HG03354 (cell line): ENCODE data around the gene LAG3.
"Not testable (repeated sequence)": the region's sequence is repeated elsewhere in the genome, so short reads cannot be mapped to it uniquely, and the experiment has no call there.

Source experiments
- ATAC-seq: cut with Tn5 transposase; IDR thresholded peaks from one replicate; pipeline ENCODE4 v1.9.1; 2021; ENCODE audit warnings: mild to moderate bottlenecking; ENCODE audit not compliant: unreplicated experiment, poor library complexity, severe bottlenecking

LAG3 gene

DNA sequence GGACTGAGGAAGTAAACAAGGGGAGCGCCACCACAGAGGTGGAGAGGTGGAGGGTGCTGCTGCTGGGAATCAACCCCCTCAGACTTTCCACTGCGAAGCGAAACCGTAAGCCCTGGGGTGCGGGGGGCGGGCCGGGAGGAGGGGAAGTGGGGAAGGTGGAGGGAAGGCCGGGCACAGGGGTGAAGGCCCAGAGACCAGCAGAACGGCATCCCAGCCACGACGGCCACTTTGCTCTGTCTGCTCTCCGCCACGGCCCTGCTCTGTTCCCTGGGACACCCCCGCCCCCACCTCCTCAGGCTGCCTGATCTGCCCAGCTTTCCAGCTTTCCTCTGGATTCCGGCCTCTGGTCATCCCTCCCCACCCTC is at the start of gene LAG3:
TSS of gene LAG3 (plus strand) at position 190 of the 365 bp plus-strand sequence. CDS start 333 bp downstream, outside the sequence.
- ATAC-seq, result no peak

DNA sequence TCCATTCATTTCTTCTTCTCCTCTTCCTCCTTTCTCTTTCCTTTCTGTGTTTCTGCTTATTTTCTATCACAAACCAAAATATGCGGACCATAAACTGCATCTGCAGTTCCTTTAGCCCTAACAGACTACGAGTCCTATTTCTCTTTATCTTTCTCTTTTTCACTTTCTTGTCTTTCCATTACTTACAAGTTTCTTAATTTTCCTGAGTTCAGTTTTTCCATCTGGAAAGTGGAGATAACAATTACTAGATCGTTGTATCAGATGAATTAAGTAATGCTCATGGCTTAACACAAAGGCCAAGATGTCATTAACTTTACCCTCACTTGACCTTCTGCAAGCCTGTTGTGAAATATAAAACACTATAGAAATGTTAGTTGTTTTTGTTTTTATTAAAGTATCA is 49.5 kb upstream of the LAG3 start:
- no peak for ATAC-seq

DNA sequence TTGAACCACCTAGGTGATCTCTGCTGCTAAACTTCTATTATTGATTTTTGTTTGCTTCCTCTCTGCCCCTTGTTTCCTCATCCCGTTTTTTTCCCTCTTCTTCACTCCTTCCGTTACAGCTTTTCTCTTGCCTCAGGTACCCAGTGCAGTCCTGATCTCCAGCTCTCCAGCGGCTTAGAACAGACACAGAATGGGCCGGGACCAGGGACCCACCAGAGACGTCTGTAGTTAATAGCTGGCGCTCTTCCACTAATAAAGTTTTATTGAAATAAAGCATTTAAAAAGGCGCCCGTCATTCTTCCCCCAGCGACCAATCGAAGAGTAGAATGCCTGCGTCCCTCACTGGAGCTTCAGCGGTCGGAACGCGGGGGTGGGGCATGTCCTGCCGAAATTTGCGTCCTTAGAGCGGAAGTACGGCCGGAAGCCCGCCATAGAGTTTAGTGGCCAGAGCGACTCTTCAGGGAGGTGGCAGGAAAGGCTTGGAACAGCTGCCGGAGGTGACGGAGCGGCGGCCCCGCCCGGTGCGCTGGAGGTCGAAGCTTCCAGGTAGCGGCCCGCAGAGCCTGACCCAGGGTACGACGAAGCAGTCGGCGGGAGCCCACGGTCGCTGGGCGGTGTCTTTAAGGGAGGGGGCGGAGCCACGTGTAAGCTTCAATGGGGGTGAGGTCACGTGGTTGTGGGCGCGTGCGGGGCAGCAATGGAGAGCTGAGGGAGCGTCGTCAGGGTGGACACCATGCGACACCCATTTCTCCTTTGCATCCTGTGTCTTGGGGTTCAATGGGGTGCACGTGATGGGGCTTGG is 48.5 kb upstream of the LAG3 start, which contains the start of gene COPS7A:
TSS of gene COPS7A (plus strand) at position 440 of the 802 bp plus-strand sequence. CDS start 611 bp downstream, outside the sequence.
- peak; percentile 91 for ATAC-seq

DNA sequence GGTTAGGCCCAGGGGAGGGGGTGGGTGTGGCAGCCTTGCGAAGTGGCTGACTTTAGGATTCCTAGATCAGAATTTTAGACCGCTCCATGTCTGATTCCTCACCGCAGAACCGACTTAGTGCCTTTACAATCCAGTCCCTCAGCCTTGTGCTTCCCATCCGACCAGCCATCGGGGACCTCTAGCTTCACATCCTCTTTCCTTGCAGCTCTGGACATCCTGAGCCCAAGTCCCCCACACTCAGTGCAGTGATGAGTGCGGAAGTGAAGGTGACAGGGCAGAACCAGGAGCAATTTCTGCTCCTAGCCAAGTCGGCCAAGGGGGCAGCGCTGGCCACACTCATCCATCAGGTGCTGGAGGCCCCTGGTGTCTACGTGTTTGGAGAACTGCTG is 47.9 kb upstream of the LAG3 start:
- peak; percentile 31 for ATAC-seq

DNA sequence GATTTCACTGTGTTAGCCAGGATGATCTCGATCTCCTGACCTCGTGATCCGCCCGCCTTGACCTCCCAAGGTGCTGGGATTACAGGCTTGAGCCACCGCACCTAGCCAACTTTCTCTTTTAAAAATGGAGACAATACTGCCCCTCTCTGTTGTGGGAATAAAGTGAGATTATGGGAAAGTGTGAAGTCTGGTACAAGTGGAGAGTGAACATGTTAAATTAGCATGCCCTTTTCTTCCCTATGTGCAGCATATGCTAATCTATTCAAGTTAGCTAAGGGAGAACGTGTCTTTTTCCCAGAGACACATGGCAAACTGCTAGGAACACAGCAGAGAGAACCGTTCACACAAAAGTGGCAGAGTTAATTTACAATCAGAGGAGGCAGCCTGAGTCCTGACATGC is 47.0 kb upstream of the LAG3 start:
- no peak for ATAC-seq

DNA sequence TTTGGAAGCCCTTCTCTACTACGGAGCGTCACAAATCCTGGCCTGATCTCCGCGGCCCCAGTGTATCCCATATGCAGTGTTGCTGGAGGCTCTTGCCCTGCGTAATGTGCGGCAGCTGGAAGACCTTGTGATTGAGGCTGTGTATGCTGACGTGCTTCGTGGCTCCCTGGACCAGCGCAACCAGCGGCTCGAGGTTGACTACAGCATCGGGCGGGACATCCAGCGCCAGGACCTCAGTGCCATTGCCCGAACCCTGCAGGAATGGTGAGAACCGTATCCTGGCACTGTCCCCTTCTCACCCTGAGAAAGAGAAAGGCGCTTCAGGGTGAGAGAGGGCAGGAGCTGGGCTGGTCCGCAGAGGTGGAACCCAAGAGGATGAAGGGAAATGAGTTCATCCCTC is 43.1 kb upstream of the LAG3 start:
- no peak for ATAC-seq

DNA sequence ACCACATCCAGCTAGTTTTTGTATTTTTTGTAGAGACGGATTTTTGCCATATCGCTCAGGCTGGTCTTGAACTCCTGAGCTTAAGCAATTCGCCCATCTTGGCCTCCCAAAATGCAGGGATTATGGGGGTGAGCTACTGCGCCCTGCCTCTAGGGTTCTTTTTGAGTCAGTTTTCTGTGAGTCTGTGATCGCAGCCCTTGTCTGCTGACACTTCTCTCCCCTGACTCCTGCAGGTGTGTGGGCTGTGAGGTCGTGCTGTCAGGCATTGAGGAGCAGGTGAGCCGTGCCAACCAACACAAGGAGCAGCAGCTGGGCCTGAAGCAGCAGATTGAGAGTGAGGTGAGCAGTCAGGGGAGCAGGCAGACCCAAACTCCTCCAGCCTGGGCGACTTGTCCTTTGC is 42.2 kb upstream of the LAG3 start:
- ATAC-seq, result no peak

DNA sequence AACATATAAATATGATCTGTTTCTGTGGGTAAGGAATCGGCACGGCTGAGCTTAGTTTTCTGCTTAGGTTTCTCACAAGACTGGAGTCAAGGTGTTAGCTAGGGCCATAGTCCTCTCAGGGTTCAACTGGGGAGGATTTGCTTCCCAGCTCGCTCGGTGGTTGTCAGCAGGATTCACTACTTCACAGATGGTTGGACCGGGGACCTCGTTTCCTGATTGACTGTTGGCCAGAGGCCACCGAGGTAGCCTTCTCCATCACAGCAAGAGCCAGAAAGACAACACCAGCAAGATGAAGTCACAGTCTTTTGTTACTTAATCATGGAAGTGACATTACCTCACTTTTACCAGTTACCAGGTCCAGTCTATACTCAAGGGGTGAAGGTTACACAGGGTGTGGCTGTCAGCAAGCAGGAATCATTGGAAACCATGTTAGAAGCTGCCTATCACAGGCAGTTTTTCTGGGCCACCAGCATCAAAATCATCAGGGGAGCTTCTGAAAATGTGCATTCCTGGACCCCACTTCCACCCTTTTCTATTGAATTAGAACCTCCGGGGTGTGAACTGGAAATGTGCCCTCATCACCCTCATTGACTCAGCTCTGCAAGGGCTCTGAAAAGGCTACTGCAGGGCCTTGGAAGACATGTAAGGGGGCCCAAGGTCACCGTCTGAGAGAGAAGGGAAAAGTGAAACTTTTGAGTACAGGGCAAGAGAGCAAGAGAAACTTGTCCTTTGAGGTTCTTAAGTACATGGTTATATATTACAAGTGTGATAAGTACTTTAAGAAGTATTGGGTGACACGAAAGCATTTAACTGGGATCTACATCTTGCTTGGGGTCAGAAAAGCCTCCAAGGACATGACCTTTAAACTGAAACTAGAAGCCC is 37.6 kb upstream of the LAG3 start:
- no peak for ATAC-seq

DNA sequence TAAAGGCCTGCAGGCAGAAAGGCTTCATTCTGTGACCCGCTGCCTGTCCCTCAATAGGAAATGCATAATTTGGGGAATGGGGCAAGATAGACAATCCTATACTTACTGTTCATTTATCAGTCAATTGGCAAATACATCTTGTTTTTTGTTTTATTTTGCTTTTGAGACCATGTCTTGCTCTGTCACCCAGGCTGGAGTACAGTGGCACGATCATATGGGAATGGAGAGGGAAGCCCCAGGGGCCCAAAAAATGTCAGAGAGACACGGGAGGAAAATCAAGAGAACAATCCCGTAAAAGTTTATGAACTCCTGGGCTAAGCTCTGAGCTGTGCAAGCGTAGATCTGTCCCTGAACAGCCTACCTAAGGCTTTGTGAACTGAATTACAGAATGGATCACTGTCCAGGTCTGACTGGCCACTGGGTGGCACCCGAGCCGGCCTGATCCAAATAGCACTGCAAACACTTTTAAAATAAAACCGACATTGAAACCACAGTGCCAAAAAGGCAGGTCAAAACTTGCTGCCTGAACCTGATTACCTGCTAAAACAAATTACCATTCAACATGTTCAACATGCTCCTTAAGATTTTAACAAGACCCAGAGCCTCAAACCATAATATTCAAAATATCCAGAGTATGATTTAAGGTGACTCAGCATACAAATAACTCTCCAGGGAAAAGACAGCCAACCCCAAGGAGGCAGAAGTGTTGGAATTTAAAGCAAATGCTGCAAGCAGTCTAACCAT is 36.7 kb upstream of the LAG3 start:
- ATAC-seq, result no peak

DNA sequence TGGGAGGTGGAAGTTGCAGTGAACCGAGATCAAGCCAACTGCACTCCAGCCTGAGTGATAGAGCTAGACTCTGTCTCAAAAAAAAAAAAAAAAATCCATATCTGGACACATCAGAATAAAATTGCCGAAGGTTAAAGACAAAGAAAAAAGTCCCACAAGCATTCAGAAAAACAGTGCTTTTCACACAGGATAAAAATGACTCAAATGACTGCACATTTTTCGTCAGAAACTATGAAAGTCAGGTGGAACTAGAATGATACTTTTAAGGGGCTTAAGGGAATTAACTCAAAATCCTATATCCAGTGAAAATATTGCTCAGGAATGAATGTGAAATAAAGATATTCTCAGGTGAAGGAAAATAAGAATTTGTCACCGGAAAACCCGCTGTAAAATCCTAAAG is 35.6 kb upstream of the LAG3 start:
- ATAC-seq, result no peak

DNA sequence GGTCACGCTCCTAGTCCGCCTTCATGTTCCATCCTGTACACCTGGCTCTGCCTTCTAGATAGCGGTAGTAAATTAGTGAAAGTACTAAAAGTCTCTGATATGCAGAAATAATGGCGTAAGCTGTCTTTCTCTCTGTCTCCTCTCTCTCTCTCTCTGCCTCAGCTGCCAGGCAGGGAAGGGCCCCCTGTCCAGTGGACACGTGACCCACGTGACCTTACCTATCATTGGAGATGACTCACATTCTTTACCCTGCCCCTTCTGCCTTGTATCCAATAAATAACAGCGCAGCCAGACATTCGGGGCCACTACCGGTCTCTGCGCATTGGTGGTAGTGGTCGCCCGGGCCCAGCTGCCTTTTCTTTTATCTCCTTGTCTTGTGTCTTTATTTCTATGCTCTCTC is 30.2 kb upstream of the LAG3 start:
- ATAC-seq, result not testable (repeated sequence)

DNA sequence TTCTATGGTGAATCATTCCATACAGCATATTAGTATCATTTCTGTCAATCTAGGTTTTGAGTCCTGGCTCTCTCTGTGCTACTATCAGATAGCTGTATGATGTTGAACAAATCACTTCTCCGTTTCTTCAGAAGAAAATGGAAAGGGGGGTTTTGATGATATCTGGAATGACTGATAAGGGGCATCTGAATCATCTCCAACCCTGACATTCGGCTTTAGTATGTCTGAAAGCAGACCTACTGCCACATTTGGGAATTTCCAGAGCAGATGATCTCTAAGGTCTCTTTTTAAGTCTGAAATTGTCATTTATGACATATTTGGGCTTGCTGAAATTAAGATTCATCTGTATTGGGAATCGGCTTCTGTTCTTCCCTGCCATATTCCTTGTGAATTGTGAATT is 29.5 kb upstream of the LAG3 start:
- no peak for ATAC-seq

DNA sequence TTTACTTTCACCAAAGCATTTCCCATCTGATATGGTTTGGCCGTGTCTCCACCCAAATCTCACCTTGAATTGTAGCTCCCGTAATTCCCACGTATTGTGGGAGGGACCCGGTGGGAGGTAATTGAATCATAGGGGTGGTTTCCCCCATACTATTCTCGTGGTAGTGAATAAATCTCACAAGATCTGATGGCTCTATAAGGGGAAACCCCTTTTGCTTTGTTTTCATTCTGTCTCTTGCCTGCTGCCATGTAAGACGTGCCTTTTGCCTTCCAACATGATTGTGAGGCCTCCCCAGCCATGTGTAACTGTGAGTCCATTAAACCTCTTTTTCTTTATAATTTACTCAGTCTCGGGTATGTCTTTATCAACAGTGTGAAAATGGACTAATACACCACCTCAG is 29.0 kb upstream of the LAG3 start:
- not testable (repeated sequence) for ATAC-seq

DNA sequence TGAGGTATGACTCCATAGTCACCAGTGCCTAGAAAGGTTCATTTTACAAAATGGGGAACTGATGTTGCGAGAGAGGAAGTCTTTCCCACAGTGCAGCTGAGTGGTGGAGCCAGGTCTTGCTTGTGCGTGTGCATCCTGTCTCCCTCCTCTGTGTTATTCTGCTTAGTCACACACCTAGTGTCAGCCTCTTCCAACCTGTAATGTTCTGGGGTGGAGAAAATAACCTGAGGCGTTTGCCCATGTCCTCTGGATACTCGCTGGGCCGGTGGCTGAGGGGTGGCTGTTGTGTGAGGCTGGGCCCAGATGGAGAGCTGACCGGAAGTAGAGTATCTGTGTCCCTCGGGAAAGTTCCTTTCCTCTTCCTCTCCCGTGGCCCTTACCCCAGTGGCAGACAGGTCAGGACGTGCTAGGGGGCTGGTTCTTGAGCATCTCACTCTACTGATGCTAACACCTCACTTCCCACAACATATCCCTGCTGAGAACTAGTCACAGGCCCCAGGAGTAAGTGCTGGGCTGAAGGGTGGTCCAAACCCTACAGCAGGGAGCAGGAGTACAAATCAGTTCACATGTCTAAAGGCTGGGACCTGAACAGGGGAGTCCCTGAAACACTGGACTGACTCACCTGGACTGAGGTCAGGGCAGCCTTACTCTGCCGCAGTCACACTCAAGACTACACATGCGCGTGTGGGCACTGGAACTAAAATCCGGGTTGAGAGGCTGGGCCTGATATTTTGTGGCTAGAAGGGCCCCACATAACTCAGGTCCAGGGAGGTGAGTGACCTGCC is 26.4 kb upstream of the LAG3 start:
- ATAC-seq, result no peak

DNA sequence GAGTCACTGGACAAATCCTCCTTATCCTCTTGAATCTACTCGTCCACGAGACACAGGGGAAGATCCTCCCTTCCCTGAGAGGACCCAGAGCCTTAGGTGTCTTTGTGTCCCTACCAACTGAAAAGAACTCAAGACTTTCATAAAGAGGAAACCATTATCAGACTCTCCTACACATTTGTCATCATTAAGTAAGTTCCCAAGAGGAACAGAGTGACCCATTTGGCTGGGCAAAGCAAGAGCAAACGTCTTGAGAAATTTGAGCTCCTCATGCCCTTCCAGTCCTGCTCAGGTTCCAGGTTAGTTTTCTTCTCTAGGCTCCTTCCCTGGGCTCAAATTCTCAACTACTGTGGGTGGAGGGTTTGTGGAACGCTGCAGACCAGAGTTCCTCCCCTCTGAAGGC is 25.1 kb upstream of the LAG3 start:
- no peak for ATAC-seq

DNA sequence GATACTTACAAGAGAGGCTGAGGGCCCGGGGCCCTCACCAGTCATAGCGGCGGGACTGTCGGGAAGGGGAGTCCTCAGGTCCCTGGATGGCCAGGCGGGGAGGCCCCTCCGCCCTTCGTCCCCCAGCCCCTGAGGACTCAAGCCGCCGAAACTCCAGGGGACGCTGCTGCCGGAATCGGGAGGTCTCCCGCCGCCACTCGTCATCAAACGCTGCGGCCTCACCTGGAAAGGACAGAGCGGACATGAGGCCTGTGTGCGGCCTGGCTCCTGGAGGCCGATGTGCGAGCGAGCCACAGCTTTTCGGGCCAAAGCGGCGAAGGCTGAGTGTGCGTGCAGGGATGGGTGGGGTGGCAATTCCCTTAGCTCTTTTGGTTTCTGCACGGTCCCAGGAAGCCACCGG is 23.6 kb upstream of the LAG3 start:
- no peak for ATAC-seq

DNA sequence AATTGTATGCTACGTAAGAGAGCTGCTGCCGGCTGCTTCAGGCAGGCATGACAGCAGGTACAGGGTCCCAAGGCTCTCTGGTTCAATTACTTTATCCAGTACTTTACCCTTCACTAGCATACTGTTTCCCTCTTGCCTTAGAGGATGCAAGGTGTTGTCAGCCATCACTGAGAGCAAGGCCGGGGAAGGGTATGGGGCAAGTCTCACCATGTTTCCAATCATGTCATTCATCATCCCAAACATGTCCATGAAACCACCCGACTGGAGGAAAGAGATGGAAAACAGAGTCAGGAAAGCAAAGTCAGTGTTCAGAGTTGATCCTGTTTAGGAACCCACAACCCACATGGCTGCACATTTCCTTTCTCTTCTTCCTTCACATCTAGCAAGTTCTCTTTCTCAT is 21.8 kb upstream of the LAG3 start:
- ATAC-seq, result no peak

DNA sequence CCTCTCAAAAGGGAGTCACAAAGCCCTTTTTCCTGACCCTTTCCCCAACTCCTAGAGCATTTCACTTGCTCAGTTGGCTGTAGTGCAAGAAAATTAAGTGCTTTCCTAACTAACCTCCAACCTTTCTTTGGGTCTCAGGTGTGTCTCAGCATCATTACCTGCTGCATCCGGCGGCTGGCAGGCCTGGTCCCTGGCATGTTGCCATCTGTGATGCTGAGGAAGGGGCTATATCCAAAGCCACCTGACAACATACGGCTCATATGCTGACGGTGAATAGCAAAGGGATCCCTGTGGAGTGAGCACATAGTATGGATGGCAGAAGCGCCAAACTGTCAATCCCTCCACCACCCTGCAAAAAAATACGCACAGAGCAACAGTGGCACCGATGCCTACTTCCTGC is 20.6 kb upstream of the LAG3 start:
- no peak for ATAC-seq

DNA sequence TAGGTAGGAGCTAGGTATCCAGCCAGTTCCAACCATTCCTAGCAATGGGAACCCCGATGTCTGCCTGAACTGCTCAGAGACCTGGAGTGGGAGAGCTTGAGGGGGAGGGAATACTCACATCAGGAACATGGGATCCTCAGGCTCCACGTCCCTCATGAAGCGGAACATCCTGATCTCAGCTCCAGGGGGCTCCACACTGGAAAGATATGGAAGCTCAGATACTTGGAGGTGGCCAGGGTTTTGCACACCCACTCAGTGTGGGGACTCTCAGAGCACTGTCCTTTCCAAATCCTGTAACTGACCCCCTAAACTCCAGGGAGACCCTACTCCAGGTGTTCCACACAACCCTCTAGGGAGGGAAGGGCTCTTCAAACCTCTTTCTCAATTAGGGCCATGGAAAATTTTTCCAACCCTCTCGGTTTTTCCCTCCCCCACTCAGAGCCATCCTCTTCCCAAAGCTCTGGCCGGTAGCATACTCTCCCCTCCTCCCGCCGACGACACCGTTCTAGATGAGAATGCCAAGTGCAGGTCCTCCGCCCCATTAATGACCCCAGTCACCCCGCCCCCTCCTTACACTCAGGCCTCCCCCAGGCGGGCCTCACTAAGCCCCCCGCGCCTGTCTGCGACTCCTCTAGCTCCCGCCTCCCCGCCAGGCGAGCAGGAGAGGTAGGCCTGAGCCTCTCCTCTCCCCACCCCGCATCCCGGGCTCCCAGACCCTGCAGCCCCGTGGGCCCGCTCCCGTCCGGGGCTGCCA is 20.0 kb upstream of the LAG3 start:
- ATAC-seq, result peak; percentile 12
